ENCODE data around the gene STK24. TPM values are rescaled to one million over a fixed set of nuclear protein-coding genes. Genes with fewer than 3 reads are reported as not detected.

STK24 gene
- polyA plus RNA-seq, 2 donors: 104 to 122 TPM

DNA sequence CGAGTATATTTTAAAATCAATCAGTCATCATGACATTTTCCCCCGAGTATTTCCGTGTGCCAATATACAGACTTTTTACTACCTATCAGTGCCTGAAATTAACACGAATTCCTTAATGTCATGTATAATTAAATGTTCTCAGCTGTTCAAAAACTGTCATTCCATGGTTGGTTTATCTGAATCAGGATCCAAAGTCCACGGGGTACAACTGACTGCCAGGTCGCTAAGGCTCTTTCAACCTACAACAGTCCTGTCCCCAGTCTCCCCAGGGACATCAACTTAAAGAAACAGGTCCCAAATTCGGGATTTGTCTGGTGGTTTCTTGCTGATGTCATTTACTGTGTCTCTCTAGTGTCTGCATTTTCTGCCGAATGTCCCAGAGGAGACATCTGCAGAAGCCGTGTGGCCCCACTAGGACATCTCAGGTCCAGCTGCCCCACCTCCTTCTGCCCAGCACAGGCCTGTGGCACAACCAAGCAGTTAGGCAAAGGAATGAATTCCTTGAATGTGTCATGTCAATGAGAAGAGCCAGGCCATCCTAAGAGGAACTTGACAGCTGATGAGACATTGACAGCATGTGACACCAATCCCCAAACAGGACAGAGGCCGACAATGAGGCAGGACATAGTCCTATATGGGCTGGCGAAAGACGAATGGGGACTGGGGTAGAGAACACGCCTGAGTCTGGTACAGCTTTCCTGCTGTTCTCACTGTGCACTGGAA, 109.5 kb downstream of the STK24 start:
- Histone ChIP-seq H3K36me3 (ENCODE audit: control insufficient read depth in 2 of 2, insufficient read depth in 2 of 2, low read length in 1 of 2) (peaks cover 9 to 50% of the 10 kb centered on the region in 2 donors), H3K4me1 (ENCODE audit: control insufficient read depth in 2 of 2, insufficient read depth in 2 of 2, low read length in 1 of 2) (no peaks in the 10 kb centered on the region), H3K27me3 (ENCODE audit: control insufficient read depth in 1 of 2, insufficient read depth in 2 of 2, low read length in 2 of 2) (no peaks in the 10 kb centered on the region), H3K4me3 (ENCODE audit: low read depth in 1 of 2, low read length in 2 of 2) (no peak overlapping the region), H3K27ac (ENCODE audit: low read depth in 2 of 2, low read length in 1 of 2) (peak overlapping the region in 1 of 2 donors; percentile 45), H3K9me3 (ENCODE audit: control insufficient read depth in 2 of 2, insufficient read depth in 1 of 2, low read depth in 1 of 2, low read length in 1 of 2) (no peaks in the 10 kb centered on the region)
- WGBS, 2 donors: 70 to 79% methylated on average over 13 of the region's 13 CpGs

DNA sequence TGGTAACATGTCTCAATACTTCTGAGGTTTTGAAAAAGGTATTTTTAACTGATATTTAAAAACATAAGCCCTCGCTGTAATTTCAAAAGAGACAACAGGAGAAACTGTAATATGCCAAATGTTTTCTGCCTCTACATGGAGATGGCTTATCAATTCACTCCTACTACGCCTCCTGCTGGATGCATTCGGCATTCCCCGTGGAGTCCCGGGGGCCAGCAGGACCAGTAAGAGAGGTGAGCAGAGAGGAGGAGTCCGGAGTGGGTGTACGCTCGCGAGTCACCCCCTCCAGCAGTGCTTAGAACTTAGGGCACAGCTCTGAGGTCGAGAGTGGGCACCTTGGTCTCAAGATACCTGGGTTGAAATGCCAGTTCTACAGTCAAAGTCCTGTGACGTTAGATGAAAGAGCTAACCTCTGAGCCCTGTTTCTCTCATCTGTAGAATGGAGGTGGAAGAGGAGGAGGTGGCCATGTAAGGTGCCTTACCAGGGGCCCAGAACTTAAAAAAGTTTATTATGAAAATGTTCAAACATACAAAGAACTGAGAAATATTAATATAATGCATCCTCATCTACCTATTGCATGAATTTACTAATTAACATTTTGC, 110.2 kb downstream of the STK24 start:
- Histone ChIP-seq H3K4me3 (ENCODE audit: low read depth in 1 of 2, low read length in 2 of 2) (no peak overlapping the region), H3K36me3 (ENCODE audit: control insufficient read depth in 2 of 2, insufficient read depth in 2 of 2, low read length in 1 of 2) (peaks cover 9 to 49% of the 10 kb centered on the region in 2 donors), H3K4me1 (ENCODE audit: control insufficient read depth in 2 of 2, insufficient read depth in 2 of 2, low read length in 1 of 2) (no peaks in the 10 kb centered on the region), H3K9me3 (ENCODE audit: control insufficient read depth in 2 of 2, insufficient read depth in 1 of 2, low read depth in 1 of 2, low read length in 1 of 2) (no peaks in the 10 kb centered on the region), H3K27ac (ENCODE audit: low read depth in 2 of 2, low read length in 1 of 2) (no peak overlapping the region), H3K27me3 (ENCODE audit: control insufficient read depth in 1 of 2, insufficient read depth in 2 of 2, low read length in 2 of 2) (no peaks in the 10 kb centered on the region)
- WGBS, 2 donors: 61 to 72% methylated on average over 11 of the region's 11 CpGs

DNA sequence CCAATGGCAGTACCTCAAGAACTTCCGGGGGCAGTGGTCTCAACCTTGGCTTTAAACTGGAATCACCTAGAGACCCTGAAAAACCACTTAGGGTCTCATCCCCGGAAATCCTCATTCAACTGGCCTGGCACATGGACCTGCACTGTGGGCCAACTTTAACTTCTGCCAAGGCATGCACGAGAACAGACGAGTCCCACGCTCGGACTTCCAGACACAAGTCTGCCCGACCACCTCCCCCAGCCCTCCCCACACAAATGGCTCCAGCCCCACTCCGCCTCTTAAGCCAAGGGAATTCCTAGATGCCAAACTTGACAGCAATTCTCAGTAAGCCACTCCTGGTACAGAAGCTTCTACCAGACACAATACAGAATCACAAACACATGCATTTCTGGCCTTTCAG, 114.0 kb downstream of the STK24 start:
- H3K9me3 ChIP-seq (ENCODE audit: control insufficient read depth in 2 of 2, insufficient read depth in 1 of 2, low read depth in 1 of 2, low read length in 1 of 2): no peaks in the 10 kb centered on the region
- no peaks in the 10 kb centered on the region for H3K4me1 ChIP-seq (ENCODE audit: control insufficient read depth in 2 of 2, insufficient read depth in 2 of 2, low read length in 1 of 2)
- no peaks in the 10 kb centered on the region for H3K27me3 ChIP-seq (ENCODE audit: control insufficient read depth in 1 of 2, insufficient read depth in 2 of 2, low read length in 2 of 2)
- H3K4me3 ChIP-seq (ENCODE audit: low read depth in 1 of 2, low read length in 2 of 2): no peak overlapping the region
- H3K27ac ChIP-seq (ENCODE audit: low read depth in 2 of 2, low read length in 1 of 2): no peak overlapping the region
- 61 to 69% methylated on average over 8 of the region's 8 CpGs for WGBS, 2 donors
- H3K36me3 ChIP-seq (ENCODE audit: control insufficient read depth in 2 of 2, insufficient read depth in 2 of 2, low read length in 1 of 2): peaks cover 20 to 56% of the 10 kb centered on the region in 2 donors

DNA sequence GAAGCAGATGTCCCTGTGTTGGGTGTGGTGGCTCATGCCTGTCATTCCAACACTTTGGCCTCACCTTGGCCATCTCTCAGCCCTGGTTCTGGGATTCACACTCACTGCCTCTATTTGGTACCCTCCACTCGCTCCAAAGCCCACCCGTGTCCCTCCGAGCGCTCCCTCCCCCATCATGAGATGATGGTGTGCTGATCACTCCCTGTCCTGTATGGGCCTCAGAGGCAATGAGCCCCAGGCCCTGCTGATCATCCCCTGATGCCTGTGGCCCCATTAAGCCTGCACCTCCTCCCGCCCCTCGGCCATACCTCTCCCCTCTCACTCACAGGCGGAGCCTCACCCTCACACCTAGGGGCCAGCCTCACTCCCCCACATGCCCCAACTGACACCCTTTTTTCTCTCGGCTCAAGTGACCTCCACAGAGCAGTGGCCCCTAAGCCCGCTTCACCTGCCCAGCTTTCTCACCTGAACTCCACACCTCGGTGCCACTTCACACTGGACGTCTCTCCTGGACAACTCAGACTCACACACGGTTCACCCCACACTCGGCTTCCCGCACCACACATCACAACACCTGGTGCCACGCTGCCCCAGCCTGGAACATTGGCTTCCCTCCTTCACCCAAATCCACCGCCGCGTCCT, 114.5 kb downstream of the STK24 start:
- Histone ChIP-seq H3K27me3 (ENCODE audit: control insufficient read depth in 1 of 2, insufficient read depth in 2 of 2, low read length in 2 of 2) (no peaks in the 10 kb centered on the region), H3K36me3 (ENCODE audit: control insufficient read depth in 2 of 2, insufficient read depth in 2 of 2, low read length in 1 of 2) (peaks cover 20 to 52% of the 10 kb centered on the region in 2 donors), H3K27ac (ENCODE audit: low read depth in 2 of 2, low read length in 1 of 2) (no peak overlapping the region), H3K9me3 (ENCODE audit: control insufficient read depth in 2 of 2, insufficient read depth in 1 of 2, low read depth in 1 of 2, low read length in 1 of 2) (no peaks in the 10 kb centered on the region), H3K4me1 (ENCODE audit: control insufficient read depth in 2 of 2, insufficient read depth in 2 of 2, low read length in 1 of 2) (no peaks in the 10 kb centered on the region), H3K4me3 (ENCODE audit: low read depth in 1 of 2, low read length in 2 of 2) (no peak overlapping the region)
- WGBS, 2 donors: 94 to 96% methylated on average over 18 of the region's 18 CpGs

DNA sequence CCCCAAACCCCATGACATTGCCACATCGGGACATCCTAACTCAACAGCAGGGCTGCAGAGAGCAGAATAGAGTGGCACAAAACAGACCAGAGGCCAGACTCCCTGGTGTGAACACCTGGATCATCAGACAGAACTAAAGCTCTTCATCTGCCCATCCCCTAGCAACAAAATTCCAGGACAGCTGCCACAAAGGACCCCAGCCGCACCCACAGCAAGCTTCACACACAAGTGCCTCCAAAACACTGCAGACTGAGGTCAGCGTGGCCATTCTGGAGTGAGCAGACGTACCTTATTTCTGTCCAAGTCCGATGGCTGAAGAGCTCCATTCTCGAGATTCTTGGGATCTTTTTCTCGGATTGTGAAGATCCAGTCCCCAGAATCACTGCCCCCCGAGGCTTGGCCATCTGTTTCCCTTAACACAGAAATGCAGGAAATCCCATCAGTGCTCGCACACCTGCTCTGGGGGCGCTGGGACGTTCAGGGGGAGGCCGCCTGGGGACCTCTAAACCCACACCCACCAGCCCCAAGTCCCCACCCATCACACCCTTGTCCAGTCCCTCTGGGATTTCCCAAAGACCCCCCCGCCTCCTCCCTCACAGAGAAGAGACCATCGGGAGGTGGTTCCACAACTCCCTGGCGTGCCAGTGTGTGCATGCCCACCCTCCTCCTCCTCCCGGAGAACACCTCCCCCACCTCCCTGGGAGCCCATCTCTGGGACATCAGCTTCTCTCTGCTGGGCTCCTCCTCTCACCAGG, 115.2 kb downstream of the STK24 start:
- H3K4me3 ChIP-seq (ENCODE audit: low read depth in 1 of 2, low read length in 2 of 2): no peak overlapping the region
- peaks cover 23 to 54% of the 10 kb centered on the region in 2 donors for H3K36me3 ChIP-seq (ENCODE audit: control insufficient read depth in 2 of 2, insufficient read depth in 2 of 2, low read length in 1 of 2)
- H3K4me1 ChIP-seq (ENCODE audit: control insufficient read depth in 2 of 2, insufficient read depth in 2 of 2, low read length in 1 of 2): no peaks in the 10 kb centered on the region
- WGBS, 2 donors: 85 to 88% methylated on average over 16 of the region's 16 CpGs
- no peaks in the 10 kb centered on the region for H3K27me3 ChIP-seq (ENCODE audit: control insufficient read depth in 1 of 2, insufficient read depth in 2 of 2, low read length in 2 of 2)
- no peaks in the 10 kb centered on the region for H3K9me3 ChIP-seq (ENCODE audit: control insufficient read depth in 2 of 2, insufficient read depth in 1 of 2, low read depth in 1 of 2, low read length in 1 of 2)
- no peak overlapping the region for H3K27ac ChIP-seq (ENCODE audit: low read depth in 2 of 2, low read length in 1 of 2)

DNA sequence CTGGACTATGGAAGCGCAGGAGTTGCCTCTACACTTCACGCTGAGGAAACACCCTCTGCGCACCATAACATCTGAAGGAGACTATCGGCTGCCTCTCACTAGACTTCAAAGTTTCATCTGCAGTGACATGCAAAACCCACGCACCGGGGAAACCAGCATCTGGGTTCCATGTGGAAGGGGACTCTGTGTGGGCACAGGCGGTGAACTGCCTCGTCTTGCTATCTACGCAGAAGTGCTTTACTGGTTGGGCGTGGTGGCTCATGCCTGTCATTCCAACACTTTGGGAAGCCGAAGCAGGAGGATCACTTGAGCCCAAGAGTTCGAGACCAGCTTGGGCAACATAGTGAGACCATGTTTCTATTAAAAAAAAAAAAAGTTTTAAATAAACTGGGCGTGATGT, 116.4 kb downstream of the STK24 start:
- no peaks in the 10 kb centered on the region for H3K9me3 ChIP-seq (ENCODE audit: control insufficient read depth in 2 of 2, insufficient read depth in 1 of 2, low read depth in 1 of 2, low read length in 1 of 2)
- WGBS, 2 donors: 83 to 84% methylated on average over 13 of the region's 13 CpGs
- no peak overlapping the region for H3K27ac ChIP-seq (ENCODE audit: low read depth in 2 of 2, low read length in 1 of 2)
- peaks cover 27 to 61% of the 10 kb centered on the region in 2 donors for H3K36me3 ChIP-seq (ENCODE audit: control insufficient read depth in 2 of 2, insufficient read depth in 2 of 2, low read length in 1 of 2)
- no peaks in the 10 kb centered on the region for H3K27me3 ChIP-seq (ENCODE audit: control insufficient read depth in 1 of 2, insufficient read depth in 2 of 2, low read length in 2 of 2)
- no peaks in the 10 kb centered on the region for H3K4me1 ChIP-seq (ENCODE audit: control insufficient read depth in 2 of 2, insufficient read depth in 2 of 2, low read length in 1 of 2)
- H3K4me3 ChIP-seq (ENCODE audit: low read depth in 1 of 2, low read length in 2 of 2): no peak overlapping the region

DNA sequence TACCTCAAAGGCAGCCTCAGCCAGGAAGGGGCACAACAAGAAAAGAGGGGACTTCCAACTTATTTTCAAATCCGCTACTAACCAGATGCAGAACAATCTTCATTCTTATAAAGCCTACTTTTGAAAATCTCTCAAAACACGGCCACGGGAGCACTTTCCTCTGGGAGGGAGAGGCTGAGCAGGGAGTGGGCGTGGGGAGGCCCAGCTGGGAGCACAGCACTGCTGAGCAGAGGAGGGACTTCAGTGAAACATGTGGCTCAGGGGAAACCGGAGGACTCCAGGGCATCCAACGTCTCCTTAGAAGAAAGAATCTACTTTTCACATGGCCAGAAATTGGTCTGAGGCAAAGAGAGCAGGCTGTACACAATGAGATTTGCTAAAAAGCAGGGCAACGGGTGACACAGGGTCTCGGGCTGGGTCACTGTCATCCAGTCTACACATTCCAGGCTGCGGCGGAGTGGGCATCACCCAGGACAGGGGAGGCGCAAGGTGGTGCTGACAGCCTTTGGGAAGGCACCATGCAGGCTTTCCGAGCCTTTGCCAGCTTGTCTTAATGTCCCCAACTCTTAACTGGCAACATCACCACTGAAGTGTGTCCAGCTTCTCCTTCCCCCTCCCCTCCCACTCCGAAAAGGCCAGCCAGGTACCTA, 117.1 kb downstream of the STK24 start:
- H3K27me3 ChIP-seq (ENCODE audit: control insufficient read depth in 1 of 2, insufficient read depth in 2 of 2, low read length in 2 of 2): no peaks in the 10 kb centered on the region
- H3K27ac ChIP-seq (ENCODE audit: low read depth in 2 of 2, low read length in 1 of 2): no peak overlapping the region
- H3K36me3 ChIP-seq (ENCODE audit: control insufficient read depth in 2 of 2, insufficient read depth in 2 of 2, low read length in 1 of 2): peaks cover 27 to 55% of the 10 kb centered on the region in 2 donors
- no peaks in the 10 kb centered on the region for H3K9me3 ChIP-seq (ENCODE audit: control insufficient read depth in 2 of 2, insufficient read depth in 1 of 2, low read depth in 1 of 2, low read length in 1 of 2)
- peaks cover 0 to under 1% of the 10 kb centered on the region in 2 donors for H3K4me1 ChIP-seq (ENCODE audit: control insufficient read depth in 2 of 2, insufficient read depth in 2 of 2, low read length in 1 of 2)
- 86 to 90% methylated on average over 13 of the region's 13 CpGs for WGBS, 2 donors
- H3K4me3 ChIP-seq (ENCODE audit: low read depth in 1 of 2, low read length in 2 of 2): no peak overlapping the region

DNA sequence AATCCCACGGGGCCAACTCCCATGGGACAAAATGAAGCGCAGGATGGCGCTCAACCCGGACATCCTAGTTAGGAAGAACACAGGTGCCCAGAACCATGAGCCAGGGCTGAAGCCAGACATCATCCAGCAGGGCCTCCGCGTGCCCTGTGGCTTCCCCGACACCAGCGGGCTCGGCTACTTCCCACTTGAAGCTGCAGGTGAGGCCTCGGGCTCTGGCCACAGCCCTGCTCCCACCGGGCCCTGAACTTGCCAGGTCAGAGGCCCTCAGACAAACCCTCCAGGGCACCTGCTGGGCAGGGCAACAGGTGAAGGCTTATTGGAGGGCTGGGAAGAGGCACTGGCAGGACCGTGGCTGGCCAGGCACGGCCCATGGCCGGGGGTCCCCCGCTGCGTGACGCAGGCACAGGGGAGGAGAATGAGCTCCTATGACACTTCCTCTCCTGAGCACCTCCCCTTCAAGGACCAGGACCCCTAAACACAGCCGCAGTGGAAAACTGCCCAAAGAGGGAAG, 117.7 kb downstream of the STK24 start:
- Histone ChIP-seq H3K27me3 (ENCODE audit: control insufficient read depth in 1 of 2, insufficient read depth in 2 of 2, low read length in 2 of 2) (no peaks in the 10 kb centered on the region), H3K4me1 (ENCODE audit: control insufficient read depth in 2 of 2, insufficient read depth in 2 of 2, low read length in 1 of 2) (peaks cover 2 to 4% of the 10 kb centered on the region in 2 donors), H3K36me3 (ENCODE audit: control insufficient read depth in 2 of 2, insufficient read depth in 2 of 2, low read length in 1 of 2) (peaks cover 27 to 58% of the 10 kb centered on the region in 2 donors), H3K27ac (ENCODE audit: low read depth in 2 of 2, low read length in 1 of 2) (no peak overlapping the region), H3K9me3 (ENCODE audit: control insufficient read depth in 2 of 2, insufficient read depth in 1 of 2, low read depth in 1 of 2, low read length in 1 of 2) (no peaks in the 10 kb centered on the region), H3K4me3 (ENCODE audit: low read depth in 1 of 2, low read length in 2 of 2) (no peak overlapping the region)
- 94 to 95% methylated on average over 18 of the region's 18 CpGs for WGBS, 2 donors

DNA sequence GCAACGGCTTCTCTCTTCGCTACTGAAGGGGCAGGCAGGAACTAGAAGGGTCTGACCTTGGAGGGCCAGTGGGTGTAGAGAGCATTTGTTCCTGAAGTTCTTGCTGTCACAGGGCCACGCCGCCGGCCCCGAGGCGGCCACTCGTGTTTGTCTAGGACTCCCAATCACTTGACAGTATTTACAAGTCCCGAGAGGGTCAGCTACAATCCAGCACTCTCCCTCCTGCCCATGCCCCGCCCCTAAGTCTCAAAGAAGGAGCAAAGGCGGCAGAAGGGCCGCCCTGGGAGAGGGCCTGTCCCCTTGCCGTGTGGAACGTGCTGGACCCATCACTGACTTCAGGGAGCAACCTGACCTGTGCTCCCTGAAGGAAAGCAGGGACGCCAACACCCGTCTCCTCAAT, 118.5 kb downstream of the STK24 start:
- peaks cover 2 to 4% of the 10 kb centered on the region in 2 donors for H3K4me1 ChIP-seq (ENCODE audit: control insufficient read depth in 2 of 2, insufficient read depth in 2 of 2, low read length in 1 of 2)
- 75 to 78% methylated on average over 16 of the region's 16 CpGs for WGBS, 2 donors
- H3K27me3 ChIP-seq (ENCODE audit: control insufficient read depth in 1 of 2, insufficient read depth in 2 of 2, low read length in 2 of 2): no peaks in the 10 kb centered on the region
- H3K36me3 ChIP-seq (ENCODE audit: control insufficient read depth in 2 of 2, insufficient read depth in 2 of 2, low read length in 1 of 2): peaks cover 23 to 57% of the 10 kb centered on the region in 2 donors
- H3K4me3 ChIP-seq (ENCODE audit: low read depth in 1 of 2, low read length in 2 of 2): no peak overlapping the region
- peak overlapping the region in 1 of 2 donors; percentile 6 for H3K27ac ChIP-seq (ENCODE audit: low read depth in 2 of 2, low read length in 1 of 2)
- no peaks in the 10 kb centered on the region for H3K9me3 ChIP-seq (ENCODE audit: control insufficient read depth in 2 of 2, insufficient read depth in 1 of 2, low read depth in 1 of 2, low read length in 1 of 2)
